ENCODE measurements around the gene ACOT11.

DNA sequence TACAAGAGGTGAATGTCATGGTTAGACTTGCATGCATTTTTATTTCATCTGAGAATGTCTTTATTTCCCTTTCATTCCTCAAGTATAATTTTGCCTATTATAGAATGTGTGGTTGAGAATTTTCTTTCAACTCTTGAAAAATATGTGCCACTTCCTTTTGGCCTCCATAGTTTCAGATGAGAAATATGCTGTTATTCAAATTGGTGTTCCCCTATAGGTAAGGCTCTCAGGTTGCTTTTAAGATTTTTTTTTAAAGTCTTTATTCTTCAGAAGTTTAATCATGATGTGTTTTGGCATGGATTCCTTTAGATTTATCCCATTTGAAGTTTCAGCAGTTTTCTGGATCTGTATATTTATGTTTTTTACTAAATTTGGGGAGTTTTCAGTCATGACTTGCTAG is 95.7 kb downstream of the ACOT11 start:
- no peak for TF ChIP-seq POLR2A (IDR thresholded peaks at IDR 0.05; ENCODE audit: low read length)
- no peak for TF ChIP-seq GATA1 (IDR thresholded peaks at IDR 0.05; ENCODE audit: low read depth, low read length)
